GM19328 (cell line): ENCODE results near the gene RHOA.
"Not testable (repeated sequence)": the region's sequence is repeated elsewhere in the genome, so short reads cannot be mapped to it uniquely, and the experiment has no call there.

Source experiments
- ATAC-seq: cut with Tn5 transposase; IDR thresholded peaks from one replicate; pipeline ENCODE4 v1.9.1; 2021; ENCODE audit warnings: mild to moderate bottlenecking, moderate library complexity; ENCODE audit not compliant: unreplicated experiment

RHOA gene

GRCh38 chr3:49412632-49413337 is 1.0 kb upstream of the RHOA start:
- ATAC-seq, result no peak

- peak; percentile 31 for ATAC-seq
Measured at GRCh38 chr3:49411535-49411967, 225 bp downstream of the RHOA start.

DNA sequence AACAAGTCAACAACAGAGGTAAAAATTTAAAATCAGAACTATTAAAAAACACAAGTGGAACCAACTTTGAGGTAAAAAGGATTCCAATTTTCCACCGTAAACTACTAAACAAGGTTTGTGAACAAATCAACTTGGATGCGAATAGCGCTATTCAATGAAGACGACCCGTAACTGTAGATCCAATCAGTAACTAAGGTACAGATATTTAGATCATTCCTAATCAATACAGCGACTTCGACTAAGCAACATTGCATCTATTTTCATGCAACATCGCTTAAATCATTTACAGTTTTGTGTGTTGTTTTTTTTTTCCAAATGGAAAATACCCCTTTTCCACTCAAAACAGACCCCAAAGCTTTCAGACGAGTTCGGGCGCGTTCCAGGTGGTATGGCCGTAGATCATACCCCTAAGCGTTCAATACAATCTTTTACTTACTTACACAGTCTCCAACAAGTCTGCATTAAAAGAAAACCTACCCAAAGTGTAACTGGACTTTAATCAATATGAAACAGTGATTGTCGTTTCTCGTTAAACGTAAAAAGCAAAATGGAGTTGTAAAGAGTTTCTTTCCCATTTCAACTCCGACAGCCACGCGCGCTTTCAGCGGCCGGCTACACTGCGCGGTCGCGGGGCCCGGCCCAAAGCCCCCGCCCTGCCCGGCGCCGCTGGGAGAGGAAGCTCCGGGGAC is 786 bp downstream of the RHOA start:
- no peak for ATAC-seq

- no peak for ATAC-seq
Measured at GRCh38 chr3:49410066-49410845, 1.5 kb downstream of the RHOA start.

- ATAC-seq, result no peak
Measured at GRCh38 chr3:49406571-49407565, 4.9 kb downstream of the RHOA start.

- not testable (repeated sequence) for ATAC-seq
Measured at GRCh38 chr3:49405570-49405969, 6.2 kb downstream of the RHOA start.

GRCh38 chr3:49403891-49404290 is 7.9 kb downstream of the RHOA start:
- ATAC-seq, result no peak

DNA sequence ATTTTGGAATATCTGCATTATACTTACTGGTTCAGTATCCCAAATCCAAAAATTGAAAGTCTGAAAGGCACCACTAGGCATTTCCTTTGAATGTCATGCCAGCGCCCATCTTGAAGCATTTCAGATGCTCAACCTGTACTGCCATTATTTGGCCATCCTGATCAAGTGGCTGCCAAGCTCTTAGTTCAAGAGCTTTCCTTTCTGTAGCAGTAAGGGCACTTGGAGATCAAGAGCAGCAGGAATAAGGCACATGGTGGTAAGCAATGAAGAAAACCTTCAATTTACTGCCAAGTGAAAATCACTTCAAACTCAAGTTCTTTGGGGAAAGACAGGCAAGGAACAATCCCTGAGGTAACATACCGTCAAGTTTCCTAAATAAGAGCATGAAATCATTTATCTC is 10.0 kb downstream of the RHOA start:
- no peak for ATAC-seq

GRCh38 chr3:49399461-49399860 is 12.3 kb downstream of the RHOA start:
- ATAC-seq, result no peak

DNA sequence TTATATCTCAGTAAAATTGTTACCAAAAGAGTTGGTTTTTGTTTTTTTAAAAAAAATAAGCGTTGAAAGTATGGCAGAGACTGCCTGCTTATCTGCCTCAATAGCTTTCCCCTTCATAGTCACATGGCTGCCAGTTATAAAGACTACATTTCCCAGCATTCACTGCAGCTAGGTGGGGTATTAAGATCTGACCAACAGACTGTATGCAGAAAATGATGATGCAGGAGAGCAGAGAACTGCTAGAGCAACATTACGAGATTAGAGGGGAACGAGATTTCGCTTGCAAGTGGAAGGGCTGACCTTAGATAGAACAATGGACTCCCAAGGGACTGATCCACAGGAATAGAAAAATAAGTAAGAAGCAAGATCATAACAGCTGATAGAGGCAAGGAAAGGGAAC is 14.3 kb downstream of the RHOA start:
- no peak for ATAC-seq

DNA sequence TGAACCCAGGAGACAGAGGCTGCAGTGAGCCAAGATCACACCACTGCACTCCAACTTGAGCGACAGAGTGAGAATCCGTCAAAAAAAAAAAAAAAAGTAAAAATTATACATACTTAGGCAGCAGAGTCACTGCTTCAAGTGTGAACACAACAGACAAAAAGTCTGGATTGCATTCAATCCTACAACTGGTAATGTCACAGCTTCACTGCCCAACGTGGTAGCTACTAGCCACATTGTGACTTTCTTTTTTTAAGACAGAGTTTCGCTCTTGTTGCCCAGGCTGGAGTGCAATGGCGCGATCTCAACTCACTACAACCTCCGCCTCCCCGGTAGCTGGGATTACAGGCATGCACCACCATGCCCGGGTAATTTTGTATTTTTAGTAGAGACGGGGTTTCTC is 20.5 kb downstream of the RHOA start:
- ATAC-seq, result not testable (repeated sequence)

DNA sequence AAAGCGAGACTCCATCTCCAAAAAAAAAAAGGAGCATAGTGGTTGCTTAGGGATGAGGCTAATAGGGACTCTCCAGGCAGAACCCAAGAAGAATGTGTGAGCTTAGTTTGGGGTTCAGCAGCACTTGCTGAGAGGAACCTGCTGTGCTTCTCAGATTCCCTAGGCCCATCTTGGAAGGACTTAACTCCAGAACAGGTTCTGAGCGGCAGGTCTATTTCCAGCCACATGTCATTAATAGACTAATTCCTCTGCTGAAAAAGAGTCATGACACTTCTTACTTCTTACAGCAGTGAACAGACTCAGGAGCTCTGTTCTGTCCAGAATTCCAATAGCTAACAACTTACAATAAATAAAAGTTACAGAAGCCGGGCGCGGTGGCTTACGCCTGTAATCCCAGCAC is 22.5 kb downstream of the RHOA start:
- no peak for ATAC-seq

DNA sequence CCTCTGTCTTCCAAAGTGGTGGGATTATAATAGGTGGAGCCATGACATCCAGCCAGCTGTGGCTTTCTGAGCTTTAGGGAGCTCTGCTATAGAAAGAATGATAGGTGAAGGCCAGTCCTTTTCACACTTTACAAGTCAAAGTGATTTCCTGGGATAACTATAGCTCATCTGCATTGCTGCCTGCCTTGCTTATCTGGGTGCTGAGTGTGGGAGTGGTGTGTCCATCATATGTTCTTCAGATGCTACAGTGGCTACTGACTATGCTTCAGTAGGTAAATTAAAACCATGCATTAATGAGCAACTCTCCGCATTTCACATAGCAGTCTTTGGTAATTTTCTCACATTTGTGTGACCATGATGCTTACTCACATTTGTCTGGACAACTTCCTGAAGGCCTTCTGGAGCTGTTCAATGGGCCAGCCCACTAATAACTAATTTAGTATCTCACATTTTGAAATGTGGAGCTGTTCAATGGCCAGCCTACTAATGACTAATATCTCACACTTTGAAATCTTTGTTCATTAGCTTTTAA is 23.4 kb downstream of the RHOA start:
- no peak for ATAC-seq

- ATAC-seq, result no peak
Measured at GRCh38 chr3:49387721-49388120, 24.1 kb downstream of the RHOA start.

DNA sequence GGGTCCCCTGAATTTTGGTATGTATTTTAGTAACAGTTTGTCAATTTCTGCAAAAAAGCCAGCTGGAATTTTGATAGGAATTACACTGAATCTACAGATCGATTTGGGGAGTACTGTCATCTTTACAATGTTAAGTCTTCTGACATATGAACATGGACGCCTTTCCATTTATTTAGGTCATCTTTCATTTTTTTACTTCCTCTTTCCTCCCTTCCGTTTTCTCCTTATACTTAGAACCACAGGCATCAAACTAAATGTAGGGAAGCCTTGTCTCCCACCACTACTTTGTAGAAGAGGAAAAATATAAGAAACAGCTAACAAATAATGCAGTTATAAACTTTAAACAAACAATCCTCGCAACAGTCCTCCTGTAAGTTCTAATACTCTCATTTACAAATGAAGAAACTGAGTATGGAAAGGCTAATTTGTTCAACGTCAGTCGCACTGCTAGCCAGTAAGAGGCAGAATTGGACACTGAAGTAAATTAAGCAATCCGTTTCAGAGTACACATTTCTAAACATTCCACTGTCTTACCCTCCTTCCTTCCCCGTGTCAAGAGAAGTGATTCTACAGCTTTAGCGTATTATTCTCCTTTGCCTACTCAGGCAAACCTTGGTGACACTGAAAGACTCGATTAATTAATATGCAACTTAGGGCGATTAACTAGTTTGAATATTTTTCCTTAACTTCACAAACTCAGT is 25.6 kb downstream of the RHOA start:
- no peak for ATAC-seq

- ATAC-seq, result no peak
Measured at GRCh38 chr3:49385617-49386016, 26.2 kb downstream of the RHOA start.

DNA sequence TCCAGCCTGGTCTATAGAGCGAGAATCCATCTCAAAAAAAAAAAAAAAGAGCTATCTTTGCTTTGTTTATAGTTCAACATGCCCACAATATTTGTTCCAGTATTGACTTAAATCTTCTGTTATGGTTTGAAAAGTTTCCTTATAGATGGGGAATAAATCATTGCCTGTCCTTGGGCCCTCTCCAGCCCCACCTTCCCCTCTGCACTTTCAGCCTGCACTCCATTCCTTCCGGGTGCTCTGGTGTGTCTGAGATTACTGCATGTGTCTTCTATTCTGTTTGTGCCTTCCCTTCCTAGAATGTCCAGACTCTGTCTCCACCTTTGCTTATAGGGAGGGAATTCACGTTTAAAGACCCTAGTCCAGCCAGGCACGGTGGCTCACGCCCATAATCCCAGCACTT is 28.4 kb downstream of the RHOA start:
- ATAC-seq, result no peak

DNA sequence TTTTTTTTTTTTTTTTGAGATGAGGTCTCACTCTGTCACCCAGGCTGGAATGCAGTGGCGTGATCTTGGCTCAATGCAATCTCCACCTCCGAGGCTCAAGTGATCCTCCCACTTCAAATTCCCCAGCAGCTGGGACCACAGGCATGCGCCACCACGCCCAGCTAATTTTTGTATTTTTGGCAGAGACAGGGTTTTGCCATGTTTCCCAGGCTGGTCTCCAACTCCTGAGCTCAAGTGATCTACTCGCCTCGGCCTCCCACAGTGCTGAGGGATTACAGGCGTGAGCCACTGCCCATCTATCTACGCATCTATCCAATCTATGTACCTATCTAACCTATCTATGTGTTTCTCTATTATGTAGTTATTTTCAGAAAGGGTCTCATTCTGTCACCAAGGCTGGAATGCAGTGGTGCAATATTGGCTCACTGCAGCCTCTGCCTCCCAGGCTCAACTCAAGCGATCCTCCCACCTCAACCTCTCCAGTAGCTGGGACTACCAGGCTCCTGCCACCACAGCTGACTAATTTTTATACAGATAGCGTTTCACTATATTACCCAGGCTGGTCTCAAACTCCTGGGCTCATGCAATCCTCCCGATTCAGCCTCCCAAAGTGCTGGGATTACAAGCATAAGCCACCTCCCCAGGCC is 33.4 kb downstream of the RHOA start:
- ATAC-seq, result no peak

DNA sequence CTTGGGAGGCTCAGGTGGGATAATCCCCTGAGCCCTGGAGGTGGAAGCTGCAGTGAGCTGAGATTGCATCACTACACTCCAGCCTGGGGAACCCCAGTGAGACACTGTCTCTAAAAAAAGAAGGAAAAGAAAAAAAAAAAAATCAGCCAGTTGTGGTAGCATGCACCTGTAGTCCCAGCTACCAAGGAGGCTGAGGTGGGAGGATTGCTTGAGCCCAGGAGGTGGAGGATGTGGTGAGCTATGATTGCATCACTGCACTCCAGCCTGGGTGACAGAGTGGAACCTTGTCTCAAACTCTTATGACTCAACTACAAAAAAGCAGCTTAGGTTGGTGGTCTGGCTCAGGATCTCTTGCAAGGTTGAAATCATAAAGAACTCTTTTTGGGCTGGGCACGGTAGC is 34.3 kb downstream of the RHOA start:
- no peak for ATAC-seq
